ENCODE results near the gene HERC2. TPM values are rescaled to one million over a fixed set of nuclear protein-coding genes. Genes with fewer than 3 reads are reported as not detected.
"Not testable (repeated sequence)": the region's sequence is repeated elsewhere in the genome, so short reads cannot be mapped to it uniquely, and the experiment has no call there.

HERC2 gene
- total and polyA plus RNA-seq, 9 donors = 33.3 to 83.3 (median 48.9) TPM

DNA sequence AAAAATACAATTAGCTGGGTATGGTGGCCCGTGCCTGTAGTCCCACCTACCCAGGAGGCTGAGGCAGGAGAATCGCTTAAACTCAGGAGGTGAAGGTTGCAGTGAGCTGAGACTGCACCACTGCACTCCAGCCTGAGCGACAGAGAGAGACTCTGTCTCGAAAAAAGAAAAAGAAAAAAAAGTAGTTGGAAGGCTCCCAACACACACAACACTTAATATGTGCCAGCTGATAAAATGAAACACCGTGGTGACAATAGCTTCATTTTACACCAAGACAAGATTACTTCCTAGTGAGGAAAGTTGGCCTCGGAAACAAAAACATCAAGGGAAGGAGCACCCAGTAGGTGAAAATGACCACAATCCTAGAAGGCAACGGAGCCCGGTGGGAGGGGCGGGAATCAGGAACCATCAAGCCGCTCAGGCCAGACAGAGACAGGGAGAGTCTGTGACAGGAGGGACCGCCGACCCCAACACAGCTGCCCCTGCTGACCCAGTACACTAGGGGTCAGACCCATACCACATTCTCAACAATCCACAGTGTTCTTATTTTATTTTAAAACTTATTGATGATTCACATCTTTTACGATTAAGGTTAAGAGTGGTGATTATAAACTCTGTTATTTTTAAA lies 168.4 kb downstream of the HERC2 start:
- no peaks in the 10 kb centered on the region for H3K4me1 ChIP-seq (ENCODE audit: insufficient read depth)
- WGBS, 3 donors = 71 to 76% (median 73%) methylated on average over 13 of the region's 13 CpGs

DNA sequence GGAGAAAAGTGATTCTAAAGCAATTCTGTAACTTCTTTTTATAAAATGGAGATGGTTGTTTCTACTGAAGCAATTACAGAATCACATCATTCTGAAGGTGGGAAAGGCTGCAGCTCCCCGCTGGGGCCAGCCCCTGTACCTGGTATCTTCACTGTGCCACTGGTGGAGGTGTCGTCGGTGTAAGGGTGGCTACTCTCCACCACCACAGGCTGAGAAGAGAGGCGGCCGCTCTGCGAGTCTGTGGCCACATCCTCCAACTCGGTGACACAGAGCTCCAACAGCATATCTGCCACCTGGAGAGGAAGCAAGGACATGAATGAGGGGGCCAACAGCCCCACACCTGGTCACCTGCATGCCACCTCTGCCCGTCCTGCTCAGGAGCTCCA lies 169.4 kb downstream of the HERC2 start:
- H3K27me3 ChIP-seq; DNase-seq; H3K27ac ChIP-seq; H3K4me3 ChIP-seq; H3K36me3 ChIP-seq; H3K9me3 ChIP-seq; H3K4me1 ChIP-seq (ENCODE audit: insufficient read depth); intact Hi-C loops (cut with DNase I): not testable (repeated sequence)
- 91 to 96% (median 94%) methylated on average over 8 of the region's 8 CpGs for WGBS, 3 donors

More for the DNA sequence above, 168.4 kb downstream of the HERC2 start:
- TF ChIP-seq, protein P1, sequence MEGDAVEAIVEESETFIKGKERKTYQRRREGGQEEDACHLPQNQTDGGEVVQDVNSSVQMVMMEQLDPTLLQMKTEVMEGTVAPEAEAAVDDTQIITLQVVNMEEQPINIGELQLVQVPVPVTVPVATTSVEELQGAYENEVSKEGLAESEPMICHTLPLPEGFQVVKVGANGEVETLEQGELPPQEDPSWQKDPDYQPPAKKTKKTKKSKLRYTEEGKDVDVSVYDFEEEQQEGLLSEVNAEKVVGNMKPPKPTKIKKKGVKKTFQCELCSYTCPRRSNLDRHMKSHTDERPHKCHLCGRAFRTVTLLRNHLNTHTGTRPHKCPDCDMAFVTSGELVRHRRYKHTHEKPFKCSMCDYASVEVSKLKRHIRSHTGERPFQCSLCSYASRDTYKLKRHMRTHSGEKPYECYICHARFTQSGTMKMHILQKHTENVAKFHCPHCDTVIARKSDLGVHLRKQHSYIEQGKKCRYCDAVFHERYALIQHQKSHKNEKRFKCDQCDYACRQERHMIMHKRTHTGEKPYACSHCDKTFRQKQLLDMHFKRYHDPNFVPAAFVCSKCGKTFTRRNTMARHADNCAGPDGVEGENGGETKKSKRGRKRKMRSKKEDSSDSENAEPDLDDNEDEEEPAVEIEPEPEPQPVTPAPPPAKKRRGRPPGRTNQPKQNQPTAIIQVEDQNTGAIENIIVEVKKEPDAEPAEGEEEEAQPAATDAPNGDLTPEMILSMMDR (IDR thresholded peaks at IDR 0.05) = no peak
- TF ChIP-seq EP300 (IDR thresholded peaks at IDR 0.05) (no peak), POLR2A (IDR thresholded peaks at IDR 0.05) (no peak)
- Histone ChIP-seq H3K4me3 (no peak overlapping the region), H3K27ac (no peak overlapping the region), H3K9me3 (no peaks in the 10 kb centered on the region), H3K36me3 (no peaks in the 10 kb centered on the region), H3K27me3 (no peaks in the 10 kb centered on the region)
- intact Hi-C loops (cut with DNase I) = no loop called here
- no peak for DNase-seq

DNA sequence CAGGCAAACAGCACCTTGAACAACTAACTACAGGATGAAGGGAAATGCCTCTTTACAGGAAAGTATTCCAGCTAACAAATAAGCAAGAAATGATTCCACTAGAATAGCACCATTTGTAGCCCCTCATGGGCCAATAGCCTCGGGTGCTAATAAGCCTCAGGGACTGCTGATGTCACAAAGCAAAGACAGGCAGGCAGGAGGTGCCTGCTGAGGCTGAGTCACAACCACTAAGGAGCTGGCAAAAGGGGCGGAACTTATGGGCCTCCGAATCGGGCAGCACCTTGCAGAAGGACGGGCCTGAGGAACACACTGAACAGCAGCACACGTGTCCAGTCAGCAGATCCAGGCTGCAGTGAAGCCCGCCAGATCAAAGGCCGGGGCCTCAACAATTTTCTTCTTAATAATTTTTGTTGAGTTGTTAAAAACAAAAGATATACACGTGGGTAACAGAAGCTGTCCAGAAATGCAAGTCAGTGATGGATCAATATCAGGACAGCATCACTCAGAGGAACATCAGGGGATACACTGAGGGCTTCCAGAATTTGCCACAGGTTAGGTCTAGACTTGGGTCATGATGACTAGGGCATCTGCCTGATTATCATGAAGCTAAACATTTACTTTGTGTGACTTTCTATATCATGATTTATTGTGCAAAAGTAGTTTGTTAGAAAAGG lies 170.0 kb downstream of the HERC2 start:
- DNase-seq; intact Hi-C loops (cut with DNase I); H3K4me3 ChIP-seq; H3K27ac ChIP-seq; H3K9me3 ChIP-seq; H3K4me1 ChIP-seq (ENCODE audit: insufficient read depth); H3K36me3 ChIP-seq; H3K27me3 ChIP-seq: not testable (repeated sequence)
- WGBS, 3 donors = 69 to 76% (median 71%) methylated on average over 6 to 9 of the region's 9 CpGs

DNA sequence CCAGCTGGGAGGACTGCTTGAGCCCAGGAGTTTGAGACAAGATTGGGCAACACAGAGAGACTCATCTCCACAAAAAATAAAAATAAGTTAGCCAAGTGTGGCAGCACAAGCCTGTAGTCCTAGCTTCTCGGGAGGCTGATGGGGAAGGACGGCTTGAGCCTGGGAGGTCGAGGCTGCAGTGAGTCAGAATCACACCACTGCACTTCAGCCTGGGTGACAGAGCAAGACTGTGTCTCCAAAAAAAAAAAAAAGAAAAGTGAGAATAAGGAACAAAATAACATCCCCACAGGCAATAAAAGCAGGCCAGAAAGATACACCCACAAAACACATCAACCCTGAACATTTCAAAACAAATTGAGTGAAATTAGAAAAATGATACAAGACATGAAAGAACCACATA lies 174.2 kb downstream of the HERC2 start:
- Histone ChIP-seq H3K4me1 (ENCODE audit: insufficient read depth) (no peaks in the 10 kb centered on the region), H3K9me3 (no peaks in the 10 kb centered on the region), H3K27me3 (no peaks in the 10 kb centered on the region), H3K27ac (no peak overlapping the region), H3K4me3 (no peak overlapping the region), H3K36me3 (no peaks in the 10 kb centered on the region)
- WGBS, 3 donors = 77 to 80% (median 79%) methylated on average over 3 of the region's 3 CpGs
- intact Hi-C loops (cut with DNase I) = no loop called here
- no peak for DNase-seq
- TF ChIP-seq POLR2A (IDR thresholded peaks at IDR 0.05) = no peak
- no peak for TF ChIP-seq EP300 (IDR thresholded peaks at IDR 0.05)
- TF ChIP-seq, protein P1 (IDR thresholded peaks at IDR 0.05) = no peak

DNA sequence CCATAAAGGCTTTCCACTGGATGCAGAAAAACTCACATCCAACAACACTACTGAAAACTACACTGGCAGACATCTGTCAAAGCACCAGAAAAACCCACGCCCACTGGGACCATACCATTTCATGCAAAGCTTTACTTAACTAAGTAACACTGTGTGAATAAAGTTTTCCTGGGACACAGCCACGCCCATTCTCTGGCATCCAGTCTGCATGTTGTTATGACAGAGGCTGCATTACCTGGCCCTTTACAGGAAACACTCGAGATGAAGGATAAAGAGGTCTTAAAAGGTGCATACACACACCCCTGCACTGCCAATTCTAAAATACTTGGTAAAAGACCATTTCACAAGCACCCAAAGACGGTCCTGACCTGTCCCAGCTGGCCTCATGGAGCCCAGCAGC lies 176.6 kb downstream of the HERC2 start:
- WGBS, 3 donors = 90 to 92% (median 91%) methylated on average over 4 of the region's 4 CpGs
- H3K27me3 ChIP-seq; H3K36me3 ChIP-seq; H3K4me1 ChIP-seq (ENCODE audit: insufficient read depth); H3K9me3 ChIP-seq; DNase-seq; H3K4me3 ChIP-seq; H3K27ac ChIP-seq; intact Hi-C loops (cut with DNase I): not testable (repeated sequence)

DNA sequence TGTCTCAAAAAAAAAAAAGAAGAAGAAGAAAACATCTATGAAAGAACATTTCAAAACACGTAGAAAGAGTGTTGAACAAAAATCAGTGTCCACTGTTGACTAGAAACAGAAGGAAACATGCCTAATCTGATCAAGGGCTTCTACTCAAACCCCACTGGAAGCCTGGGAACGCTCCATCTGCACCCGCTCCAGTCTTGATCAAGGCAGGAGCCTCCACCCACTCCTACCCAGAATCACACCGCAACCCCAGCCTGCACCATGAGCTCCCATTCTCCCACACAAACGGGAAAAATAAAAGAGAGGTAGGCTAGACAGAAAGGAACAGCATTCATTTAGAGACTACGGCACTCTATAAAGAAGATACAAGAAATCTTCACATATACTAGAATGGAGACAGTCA lies 181.9 kb downstream of the HERC2 start:
- Histone ChIP-seq H3K4me3 (no peak overlapping the region), H3K27ac (no peak overlapping the region), H3K27me3 (no peaks in the 10 kb centered on the region), H3K4me1 (ENCODE audit: insufficient read depth) (no peaks in the 10 kb centered on the region), H3K9me3 (no peaks in the 10 kb centered on the region), H3K36me3 (no peaks in the 10 kb centered on the region)
- intact Hi-C loops (cut with DNase I) = no loop called here
- DNase-seq = no peak
- TF ChIP-seq EP300 (IDR thresholded peaks at IDR 0.05) = no peak
- TF ChIP-seq, protein P1 (IDR thresholded peaks at IDR 0.05) = no peak
- no peak for TF ChIP-seq POLR2A (IDR thresholded peaks at IDR 0.05)
- 97 to 98% (median 98%) methylated on average over 6 of the region's 6 CpGs for WGBS, 3 donors

DNA sequence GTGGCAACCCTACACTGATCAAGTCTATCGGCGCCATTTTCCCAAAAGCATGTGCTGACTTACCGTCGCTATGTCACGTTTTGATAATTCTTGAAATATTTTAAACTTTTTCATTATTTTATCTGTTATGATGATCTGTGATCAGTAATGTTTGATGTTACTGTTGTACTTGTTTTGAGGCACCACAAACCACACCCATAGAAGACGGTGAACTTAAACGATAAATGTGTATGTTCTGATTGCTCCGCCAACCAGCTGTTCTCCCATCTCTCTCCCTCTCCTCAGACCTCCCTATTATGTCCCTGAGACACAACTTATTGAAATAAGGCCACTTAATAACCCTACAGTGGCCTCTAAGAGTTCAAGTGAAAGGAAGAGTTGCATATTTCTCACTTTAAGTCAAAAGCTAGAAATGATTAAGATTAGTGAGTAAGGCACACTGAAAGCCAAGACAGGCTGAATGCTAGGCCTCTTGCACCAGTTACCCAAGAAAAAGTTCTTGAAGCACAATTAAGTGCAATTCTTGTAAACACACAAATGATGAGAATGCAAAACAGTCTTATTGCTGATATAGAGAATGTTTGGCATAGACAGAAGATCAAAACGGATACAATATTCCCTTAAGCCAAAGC lies 184.5 kb downstream of the HERC2 start:
- H3K4me1 ChIP-seq (ENCODE audit: insufficient read depth); H3K36me3 ChIP-seq; intact Hi-C loops (cut with DNase I); H3K4me3 ChIP-seq; H3K27me3 ChIP-seq; H3K27ac ChIP-seq; DNase-seq; H3K9me3 ChIP-seq: not testable (repeated sequence)
- WGBS, 3 donors = 79 to 84% (median 80%) methylated on average over 9 of the region's 9 CpGs

DNA sequence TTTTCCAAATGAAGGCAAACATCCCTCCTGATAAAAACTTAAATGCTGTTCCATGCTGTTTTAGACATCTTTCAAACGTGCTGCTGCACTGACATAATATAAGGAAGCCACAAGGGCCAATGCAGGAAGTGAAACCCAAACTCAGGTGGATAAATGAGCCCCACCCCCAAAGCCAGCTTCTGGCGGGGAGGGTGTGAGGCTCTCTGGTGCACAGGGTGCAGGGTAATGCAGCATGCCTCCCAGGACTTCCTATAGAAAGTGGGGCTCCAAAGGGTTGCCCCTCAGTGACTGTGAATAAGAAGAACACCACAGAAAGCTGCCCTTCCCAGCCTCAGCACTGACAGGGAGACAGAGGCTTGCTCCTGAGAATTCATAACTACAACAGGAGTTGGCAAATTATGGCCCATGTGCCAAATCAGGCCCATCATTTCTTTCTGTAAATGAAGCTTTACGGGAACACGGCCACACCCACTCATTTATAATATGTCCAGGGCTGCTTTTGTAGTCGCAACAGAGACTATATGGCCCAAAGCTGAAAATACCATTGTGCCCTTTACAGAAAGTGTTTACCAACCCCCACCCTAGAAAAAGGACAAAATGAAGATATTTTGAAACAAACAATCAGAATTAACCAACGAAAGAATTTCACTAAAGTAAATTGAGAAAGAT lies 185.6 kb downstream of the HERC2 start:
- intact Hi-C loops (cut with DNase I); H3K4me3 ChIP-seq; H3K27ac ChIP-seq; H3K27me3 ChIP-seq; H3K9me3 ChIP-seq; DNase-seq; H3K4me1 ChIP-seq (ENCODE audit: insufficient read depth); H3K36me3 ChIP-seq: not testable (repeated sequence)
- 61 to 77% (median 75%) methylated on average over 6 of the region's 6 CpGs for WGBS, 3 donors

All from ovary (tissue), 9 donors.